Fibroblast of lung (primary cell): ENCODE results near the gene NTRK3. TPM values are rescaled to one million over a fixed set of nuclear protein-coding genes. Genes with fewer than 3 reads are reported as not detected.

Experiments
- DNase-seq, 2 donors: peaks; one replicate each; pipeline versions ENCODE4 v3.0.0 to v3.0.0-alpha.2; 2010; ENCODE audit warnings: low read depth in 2 of 2
- H2AFZ ChIP-seq: 2 replicates; pipeline ENCODE4 v1.5.1; 2012; ENCODE audit warnings: low read length, control low read depth, inconsistent platforms
- H3K27ac ChIP-seq: 2 replicates; pipeline ENCODE4 v1.5.1; 2011; ENCODE audit warnings: low read length, control low read depth; ENCODE audit not compliant: insufficient read depth
- H3K27me3 ChIP-seq: 2 replicates; pipeline ENCODE4 v1.5.1; 2011; ENCODE audit warnings: mild to moderate bottlenecking, low read length; ENCODE audit not compliant: control insufficient read depth, insufficient read depth
- H3K36me3 ChIP-seq: 2 replicates; pipeline ENCODE4 v1.5.1; 2011; ENCODE audit warnings: low read length; ENCODE audit not compliant: control insufficient read depth, insufficient read depth
- H3K4me1 ChIP-seq: 2 replicates; pipeline ENCODE4 v1.5.1; 2011; ENCODE audit warnings: low read length; ENCODE audit not compliant: control insufficient read depth, insufficient read depth; ENCODE audit errors: extremely low read depth
- H3K4me2 ChIP-seq: 2 replicates; pipeline ENCODE4 v1.5.1; 2011; ENCODE audit warnings: low read length, control low read depth; ENCODE audit not compliant: insufficient read depth; ENCODE audit errors: extremely low read depth
- H3K4me3 ChIP-seq, 4 experiments: fragments of 200-600 bp in 1 of 4; sonication (generic) in 1 of 4; replicated peaks in 1 of 4; 2 replicates each; pipeline ENCODE4 v1.5.1; 2011 to 2016; ENCODE audit warnings: low read length in 4 of 4, low read depth in 3 of 4, mild to moderate bottlenecking in 3 of 4, control low read depth in 2 of 4, inconsistent platforms in 1 of 4, mixed read lengths in 1 of 4; ENCODE audit not compliant: insufficient read depth in 1 of 4; ENCODE audit errors: control extremely low read depth in 1 of 4
- H3K79me2 ChIP-seq: 2 replicates; pipeline ENCODE4 v1.5.1; 2012; ENCODE audit warnings: mild to moderate bottlenecking, low read length, inconsistent platforms; ENCODE audit not compliant: control insufficient read depth, insufficient read depth
- H3K9ac ChIP-seq: 2 replicates; pipeline ENCODE4 v1.5.1; 2011; ENCODE audit warnings: mild to moderate bottlenecking, low read length, control low read depth; ENCODE audit not compliant: insufficient read depth
- H3K9me3 ChIP-seq: 2 replicates; pipeline ENCODE4 v1.5.1; 2012; ENCODE audit warnings: low read depth, low read length; ENCODE audit not compliant: control insufficient read depth, insufficient read depth
- H4K20me1 ChIP-seq: 2 replicates; pipeline ENCODE4 v1.5.1; 2011; ENCODE audit warnings: low read length; ENCODE audit not compliant: control insufficient read depth, insufficient read depth; ENCODE audit errors: extremely low read depth
- CTCF ChIP-seq, 2 donors: IDR thresholded peaks in 1 of 2; conservative IDR thresholded peaks in 1 of 2; 1 replicate in 1 of 2; 2 replicates in 1 of 2; pipeline ENCODE4 v1.5.1; 2011 to 2012; ENCODE audit warnings: low read length in 2 of 2, control low read depth in 1 of 2, inconsistent platforms in 1 of 2, low read depth in 1 of 2, mild to moderate bottlenecking in 1 of 2
- EZH2 ChIP-seq: IDR thresholded peaks from 2 replicates; pipeline ENCODE4 v1.5.1; 2012; ENCODE audit warnings: low read length, control low read depth, mild to moderate bottlenecking; ENCODE audit errors: missing control alignments
- polyA plus RNA-seq, 2 donors: library from polyadenylated mRNA; depleted of rRNA in 1 of 2; stranded (reverse) in 1 of 2; unstranded in 1 of 2; fragments of >200 nt; gene quantifications; 2 replicates each; pipeline ENCODE4 v1.2.1, GENCODE V29; 2011 to 2012; ENCODE audit warnings: missing spikeins in 1 of 2
- total RNA-seq: library from RNA; depleted of rRNA; stranded (reverse); fragments of >200 nt; gene quantifications from 2 replicates; pipeline ENCODE4 v1.2.1, GENCODE V29; 2014

NTRK3 gene
- total and polyA plus RNA-seq, 2 donors (not counting 1 experiment from before 2014, with no cell fraction given), result 0.06 TPM; not detected in 1

DNA sequence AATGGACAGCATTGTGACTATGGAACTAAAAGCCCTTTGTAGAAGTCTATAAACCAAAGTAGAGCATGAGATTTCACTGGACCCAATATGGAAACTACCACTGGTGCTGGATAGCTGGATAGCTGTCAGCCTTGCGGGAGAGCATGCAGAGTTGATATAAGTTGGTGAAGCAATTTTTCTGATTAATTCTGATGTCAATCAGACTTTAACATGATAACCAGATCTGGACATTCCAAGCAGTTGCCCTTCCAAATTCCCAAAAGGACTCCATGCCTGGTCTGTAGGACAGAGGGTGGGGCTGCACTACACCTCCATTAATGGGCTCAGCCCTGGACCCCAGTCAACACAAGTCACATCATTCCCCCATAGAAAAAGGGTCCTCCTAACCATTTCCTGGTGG is 437.8 kb downstream of the NTRK3 start:
- TF ChIP-seq CTCF (conservative IDR thresholded peaks at IDR 0.05 in 1 of 2, IDR thresholded peaks at IDR 0.05 in 1 of 2; ENCODE audit: low read depth in 1 of 2, low read length in 2 of 2), result no peak
- Histone ChIP-seq H3K4me2 (no peak overlapping the region), H3K9ac (no peak overlapping the region), H4K20me1 (no peaks in the 10 kb centered on the region), H2AFZ (no peak overlapping the region), H3K9me3 (no peaks in the 10 kb centered on the region), H3K79me2 (no peaks in the 10 kb centered on the region), H3K36me3 (no peaks in the 10 kb centered on the region), H3K27me3 (no peaks in the 10 kb centered on the region), H3K27ac (no peak overlapping the region), H3K4me3 (no peak overlapping the region), H3K4me1 (peaks cover 6% of the 10 kb centered on the region)
- no peak for DNase-seq

- peak in 1 of 2 donors; percentile 19 for DNase-seq
These were observed 439.0 kb downstream of the NTRK3 start for GRCh38 chr15:87817553-87817952.

GRCh38 chr15:87816811-87817210 is 439.7 kb downstream of the NTRK3 start:
- H3K79me2 ChIP-seq, result no peaks in the 10 kb centered on the region
- no peak for TF ChIP-seq EZH2
- TF ChIP-seq CTCF (conservative IDR thresholded peaks at IDR 0.05 in 1 of 2, IDR thresholded peaks at IDR 0.05 in 1 of 2; ENCODE audit: low read depth in 1 of 2, low read length in 2 of 2), result no peak
- no peaks in the 10 kb centered on the region for H4K20me1 ChIP-seq
- no peaks in the 10 kb centered on the region for H3K27me3 ChIP-seq
- no peak overlapping the region for H3K27ac ChIP-seq
- H3K4me2 ChIP-seq, result peak overlapping the region; percentile 74
- H3K4me3 ChIP-seq, result no peak overlapping the region
- no peak overlapping the region for H2AFZ ChIP-seq
- peak; percentile 84 to 99 for DNase-seq
- no peaks in the 10 kb centered on the region for H3K9me3 ChIP-seq
- H3K4me1 ChIP-seq, result peaks cover 6% of the 10 kb centered on the region
- no peaks in the 10 kb centered on the region for H3K36me3 ChIP-seq
- H3K9ac ChIP-seq, result no peak overlapping the region

More at GRCh38 chr15:87817553-87817952, 439.0 kb downstream of the NTRK3 start:
- Histone ChIP-seq H2AFZ (no peak overlapping the region), H3K4me1 (peaks cover 6% of the 10 kb centered on the region), H3K9ac (no peak overlapping the region), H3K4me3 (no peak overlapping the region), H4K20me1 (no peaks in the 10 kb centered on the region), H3K9me3 (no peaks in the 10 kb centered on the region), H3K27me3 (no peaks in the 10 kb centered on the region), H3K27ac (peak overlapping the region; percentile 31), H3K4me2 (no peak overlapping the region), H3K36me3 (no peaks in the 10 kb centered on the region), H3K79me2 (no peaks in the 10 kb centered on the region)
- TF ChIP-seq EZH2 (no peak), CTCF (conservative IDR thresholded peaks at IDR 0.05 in 1 of 2, IDR thresholded peaks at IDR 0.05 in 1 of 2; ENCODE audit: low read depth in 1 of 2, low read length in 2 of 2) (no peak)
